Measurements from ENCODE around the gene PARD3. TPM values are rescaled to one million over a fixed set of nuclear protein-coding genes. Genes with fewer than 3 reads are reported as not detected.
"Not testable (repeated sequence)": the region's sequence is repeated elsewhere in the genome, so short reads cannot be mapped to it uniquely, and the experiment has no call there.

The PARD3 gene
- total RNA-seq, 6 donors from 2014 or later = 30.6 to 108 (median 50.6) TPM

GRCh38 chr10:34753014-34753757 lies 61.9 kb downstream of the PARD3 start:
- ATAC-seq (ENCODE audit: low FRiP score in 2 of 2) = no peak
- no peaks in the 10 kb centered on the region for H3K36me3 ChIP-seq
- H3K9me3 ChIP-seq = no peaks in the 10 kb centered on the region
- no peak overlapping the region for H3K4me3 ChIP-seq
- no peak for DNase-seq
- no peak for TF ChIP-seq EP300 (IDR thresholded peaks at IDR 0.05)
- no peak for TF ChIP-seq CTCF (IDR thresholded peaks at IDR 0.05)
- no peak for TF ChIP-seq POLR2A (IDR thresholded peaks at IDR 0.05)
- TF ChIP-seq POLR2AphosphoS5 (IDR thresholded peaks at IDR 0.05) = no peak
- WGBS, 2 donors = 57 to 63% methylated on average over 5 of the region's 5 CpGs
- peaks cover 16 to 33% (median 23%) of the 10 kb centered on the region in 4 donors for H3K4me1 ChIP-seq
- H3K27me3 ChIP-seq = no peaks in the 10 kb centered on the region
- peak overlapping the region in 3 of 4 donors; percentile 51 to 66 (median 52) for H3K27ac ChIP-seq

- no peak for DNase-seq
- Histone ChIP-seq H3K9me3 (no peaks in the 10 kb centered on the region), H3K36me3 (no peaks in the 10 kb centered on the region), H3K4me3 (no peak overlapping the region), H3K27me3 (no peaks in the 10 kb centered on the region), H3K27ac (no peak overlapping the region), H3K4me1 (peaks cover 14 to 32% (median 18%) of the 10 kb centered on the region in 4 donors)
- WGBS, 2 donors = 34 to 64% methylated on average over 2 of the region's 2 CpGs
- no peak for TF ChIP-seq POLR2AphosphoS5 (IDR thresholded peaks at IDR 0.05)
- no peak for TF ChIP-seq CTCF (IDR thresholded peaks at IDR 0.05)
- TF ChIP-seq POLR2A (IDR thresholded peaks at IDR 0.05) = no peak
- no peak for TF ChIP-seq EP300 (IDR thresholded peaks at IDR 0.05)
- ATAC-seq (ENCODE audit: low FRiP score in 2 of 2) = no peak
Observed at GRCh38 chr10:34751272-34751671, 63.8 kb downstream of the PARD3 start.

GRCh38 chr10:34750795-34751194 lies 64.3 kb downstream of the PARD3 start:
- not testable (repeated sequence) for H3K4me3 ChIP-seq; DNase-seq; H3K36me3 ChIP-seq; H3K27ac ChIP-seq; H3K9me3 ChIP-seq; ATAC-seq (ENCODE audit: low FRiP score in 2 of 2); H3K27me3 ChIP-seq
- peaks cover 14 to 32% (median 18%) of the 10 kb centered on the region in 4 donors for H3K4me1 ChIP-seq
- WGBS, 2 donors = 74 to 87% methylated on average over 7 of the region's 7 CpGs

- DNase-seq (no peak), ATAC-seq (ENCODE audit: low FRiP score in 2 of 2) (no peak)
- peaks cover 10 to 20% (median 15%) of the 10 kb centered on the region in 4 donors for H3K4me1 ChIP-seq
- H3K4me3 ChIP-seq = no peak overlapping the region
- no peak for TF ChIP-seq EP300 (IDR thresholded peaks at IDR 0.05)
- TF ChIP-seq POLR2AphosphoS5 (IDR thresholded peaks at IDR 0.05) = no peak
- TF ChIP-seq POLR2A (IDR thresholded peaks at IDR 0.05) = no peak
- TF ChIP-seq CTCF (IDR thresholded peaks at IDR 0.05) = no peak
- H3K27me3 ChIP-seq = no peaks in the 10 kb centered on the region
- no peak overlapping the region for H3K27ac ChIP-seq
- H3K9me3 ChIP-seq = no peaks in the 10 kb centered on the region
- WGBS, 2 donors = 78% methylated on average over 4 of the region's 4 CpGs
- no peaks in the 10 kb centered on the region for H3K36me3 ChIP-seq
Observed at GRCh38 chr10:34748767-34749166, 66.3 kb downstream of the PARD3 start.

- H3K27ac ChIP-seq = no peak overlapping the region
- ATAC-seq (ENCODE audit: low FRiP score in 2 of 2) (no peak), DNase-seq (no peak)
- H3K4me3 ChIP-seq = no peak overlapping the region
- H3K9me3 ChIP-seq = no peaks in the 10 kb centered on the region
- WGBS, 2 donors = 88% methylated on average over 6 of the region's 6 CpGs
- TF ChIP-seq POLR2AphosphoS5 (IDR thresholded peaks at IDR 0.05) = no peak
- no peak for TF ChIP-seq EP300 (IDR thresholded peaks at IDR 0.05)
- TF ChIP-seq POLR2A (IDR thresholded peaks at IDR 0.05) = no peak
- H3K4me1 ChIP-seq = peaks cover 6 to 18% (median 11%) of the 10 kb centered on the region in 4 donors
- H3K36me3 ChIP-seq = no peaks in the 10 kb centered on the region
- H3K27me3 ChIP-seq = no peaks in the 10 kb centered on the region
Observed at GRCh38 chr10:34748357-34748756, 66.7 kb downstream of the PARD3 start.

GRCh38 chr10:34746094-34746493 lies 69.0 kb downstream of the PARD3 start:
- H3K36me3 ChIP-seq = no peaks in the 10 kb centered on the region

More at GRCh38 chr10:34746094-34746493, 69.0 kb downstream of the PARD3 start:
- peak in 1 of 2 donors; percentile 49 for DNase-seq
- TF ChIP-seq CTCF (IDR thresholded peaks at IDR 0.05) = no peak
- no peak for TF ChIP-seq EP300 (IDR thresholded peaks at IDR 0.05)
- no peak for TF ChIP-seq POLR2AphosphoS5 (IDR thresholded peaks at IDR 0.05)
- no peak for TF ChIP-seq POLR2A (IDR thresholded peaks at IDR 0.05)
- no peak overlapping the region for H3K27ac ChIP-seq
- H3K4me1 ChIP-seq = peaks cover 0 to 10% (median 0%) of the 10 kb centered on the region in 4 donors
- no peak overlapping the region for H3K4me3 ChIP-seq
- no peak for ATAC-seq (ENCODE audit: low FRiP score in 2 of 2)
- no peaks in the 10 kb centered on the region for H3K9me3 ChIP-seq
- H3K27me3 ChIP-seq = no peaks in the 10 kb centered on the region
- WGBS, 2 donors = 74 to 81% methylated on average over 4 of the region's 4 CpGs
